HEK293T (cell line): ENCODE data around the gene ATG7.

ENCODE experiments used
- BHLHE40 ChIP-seq: fragments of 450-650 bp; IDR thresholded peaks from 2 replicates; pipeline ENCODE4 v1.6.1; 2016; ENCODE audit warnings: mild to moderate bottlenecking, moderate library complexity, borderline replicate concordance
- ELF4 ChIP-seq: fragments of 450-650 bp; IDR thresholded peaks from 2 replicates; pipeline ENCODE4 v1.6.1; 2017; ENCODE audit warnings: antibody characterized with exemption
- FOXK2 ChIP-seq: fragments of 450-650 bp; IDR thresholded peaks from 2 replicates; pipeline ENCODE4 v1.6.1; 2016; ENCODE audit warnings: mild to moderate bottlenecking
- FOXM1 ChIP-seq: fragments of 450-650 bp; IDR thresholded peaks from 2 replicates; pipeline ENCODE4 v1.6.1; 2017; ENCODE audit warnings: mild to moderate bottlenecking, borderline replicate concordance
- SP1 ChIP-seq: fragments of 450-650 bp; IDR thresholded peaks from 2 replicates; pipeline ENCODE4 v1.6.1; 2017
- TARDBP ChIP-seq: fragments of 450-650 bp; IDR thresholded peaks from 2 replicates; pipeline ENCODE4 v1.6.1; 2016

GRCh38 chr3:11284011-11284410 is 11.8 kb downstream of the ATG7 start:
- TF ChIP-seq FOXK2 = no peak
- TF ChIP-seq TARDBP = no peak
- no peak for TF ChIP-seq BHLHE40
- TF ChIP-seq ELF4 = no peak
- TF ChIP-seq SP1 = no peak
- TF ChIP-seq FOXM1 = no peak
